DMS153 treated with DMSO at 0.1 percent for 48 hours (cell line): ENCODE results near the gene JPT2.

Experiments
- DNase-seq: peaks from one replicate; lab custom pipeline; 2025; ENCODE audit not compliant: unreplicated experiment; lab: John Stamatoyannopoulos, UW

Gene JPT2

GRCh38 chr16:1677942-1678499, at the start of gene JPT2:
TSS of gene JPT2 (plus strand) at chr16:1678279. CDS start at chr16:1678313, 34 bp downstream.
- DNase-seq: peak; percentile 96

- DNase-seq: no peak
Measured at GRCh38 chr16:1630450-1631213, 47.4 kb upstream of the JPT2 start.

GRCh38 chr16:1631230-1631629, 46.8 kb upstream of the JPT2 start:
- DNase-seq: no peak

GRCh38 chr16:1631931-1632637, 46.0 kb upstream of the JPT2 start:
- DNase-seq: no peak

- no peak for DNase-seq
Measured at GRCh38 chr16:1632638-1632970, 45.5 kb upstream of the JPT2 start.

- no peak for DNase-seq
Measured at GRCh38 chr16:1633310-1633709, 44.8 kb upstream of the JPT2 start.

GRCh38 chr16:1634541-1634940, 43.5 kb upstream of the JPT2 start:
- no peak for DNase-seq

GRCh38 chr16:1635070-1635469, 43.0 kb upstream of the JPT2 start:
- DNase-seq: no peak

GRCh38 chr16:1637526-1637925, 40.6 kb upstream of the JPT2 start:
- no peak for DNase-seq

- DNase-seq: no peak
Measured at GRCh38 chr16:1638757-1639156, 39.3 kb upstream of the JPT2 start.

- DNase-seq: no peak
Measured at GRCh38 chr16:1639282-1639681, 38.8 kb upstream of the JPT2 start.

- DNase-seq: no peak
Measured at GRCh38 chr16:1639860-1640259, 38.2 kb upstream of the JPT2 start.

- no peak for DNase-seq
Measured at GRCh38 chr16:1640261-1640941, 37.7 kb upstream of the JPT2 start.

- DNase-seq: no peak
Measured at GRCh38 chr16:1641261-1641660, 36.8 kb upstream of the JPT2 start.

GRCh38 chr16:1642148-1642547, 35.9 kb upstream of the JPT2 start:
- DNase-seq: no peak

- no peak for DNase-seq
Measured at GRCh38 chr16:1642753-1643152, 35.3 kb upstream of the JPT2 start.

- DNase-seq: no peak
Measured at GRCh38 chr16:1643521-1643920, 34.6 kb upstream of the JPT2 start.

- DNase-seq: no peak
Measured at GRCh38 chr16:1645914-1646525, 32.1 kb upstream of the JPT2 start.

- no peak for DNase-seq
Measured at GRCh38 chr16:1647856-1648255, 30.2 kb upstream of the JPT2 start.

- DNase-seq: no peak
Measured at GRCh38 chr16:1650131-1650530, 27.9 kb upstream of the JPT2 start.
